NCI-H1092 (cell line): ENCODE data around the gene CD52.
"Not testable (repeated sequence)": the region's sequence is repeated elsewhere in the genome, so short reads cannot be mapped to it uniquely, and the experiment has no call there.

Experiments
- DNase-seq: peaks from one replicate; lab custom pipeline; 2025; lab: John Stamatoyannopoulos, UW

The CD52 gene

GRCh38 chr1:26284597-26285347 is 33.0 kb upstream of the CD52 start:
- no peak for DNase-seq

- no peak for DNase-seq
Measured at GRCh38 chr1:26285366-26286063, 32.2 kb upstream of the CD52 start.

DNA sequence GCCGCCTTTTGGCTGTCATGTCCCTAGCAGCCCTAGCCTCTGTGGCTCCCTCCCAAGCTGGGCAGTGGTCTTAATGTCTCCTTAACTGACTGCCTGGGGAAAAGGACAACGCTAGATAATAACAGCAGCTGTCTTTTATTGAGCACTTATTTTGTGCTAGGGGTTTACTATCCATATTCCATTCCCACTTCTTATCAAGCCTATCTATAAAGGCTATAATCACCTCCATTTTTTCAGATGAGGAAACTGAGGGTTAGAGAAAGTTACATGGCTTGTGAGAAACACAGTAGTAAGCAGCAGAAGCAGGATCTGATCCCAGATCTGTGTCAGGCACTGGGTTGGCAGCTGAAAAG is 31.7 kb upstream of the CD52 start:
- no peak for DNase-seq

GRCh38 chr1:26287033-26287711 is 30.6 kb upstream of the CD52 start:
- DNase-seq: no peak

GRCh38 chr1:26287811-26288210 is 29.9 kb upstream of the CD52 start:
- no peak for DNase-seq

DNA sequence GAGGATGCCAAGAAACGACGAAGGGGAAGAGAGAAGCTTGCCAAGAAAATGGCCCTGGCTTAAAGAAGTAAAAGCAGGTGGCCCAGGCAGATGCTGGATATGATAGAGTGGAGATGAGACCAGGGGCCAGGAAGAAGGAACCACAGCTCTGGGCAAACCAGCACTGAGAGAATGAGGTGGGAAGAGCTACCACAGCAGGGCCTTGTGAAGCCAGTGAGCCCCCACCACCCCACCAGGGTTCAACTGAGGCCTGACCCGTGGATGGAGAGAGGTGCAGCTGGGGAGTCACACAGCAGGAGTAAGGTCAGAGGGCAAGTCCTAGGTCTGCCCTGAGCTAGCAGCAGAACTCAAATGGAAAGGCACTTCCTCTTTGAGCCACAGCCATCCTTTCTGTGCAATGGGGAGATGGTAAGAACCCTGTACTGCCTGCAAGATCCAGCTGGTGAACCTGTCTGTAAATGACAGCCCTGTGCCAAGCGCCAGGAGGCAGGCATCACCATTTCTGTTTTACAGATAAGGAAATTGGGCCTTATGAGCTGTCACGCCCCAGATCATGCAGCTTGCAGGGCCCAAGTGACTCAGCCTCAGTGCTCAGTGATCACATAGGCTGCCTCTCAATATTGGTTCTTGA is 29.3 kb upstream of the CD52 start:
- DNase-seq: no peak

DNA sequence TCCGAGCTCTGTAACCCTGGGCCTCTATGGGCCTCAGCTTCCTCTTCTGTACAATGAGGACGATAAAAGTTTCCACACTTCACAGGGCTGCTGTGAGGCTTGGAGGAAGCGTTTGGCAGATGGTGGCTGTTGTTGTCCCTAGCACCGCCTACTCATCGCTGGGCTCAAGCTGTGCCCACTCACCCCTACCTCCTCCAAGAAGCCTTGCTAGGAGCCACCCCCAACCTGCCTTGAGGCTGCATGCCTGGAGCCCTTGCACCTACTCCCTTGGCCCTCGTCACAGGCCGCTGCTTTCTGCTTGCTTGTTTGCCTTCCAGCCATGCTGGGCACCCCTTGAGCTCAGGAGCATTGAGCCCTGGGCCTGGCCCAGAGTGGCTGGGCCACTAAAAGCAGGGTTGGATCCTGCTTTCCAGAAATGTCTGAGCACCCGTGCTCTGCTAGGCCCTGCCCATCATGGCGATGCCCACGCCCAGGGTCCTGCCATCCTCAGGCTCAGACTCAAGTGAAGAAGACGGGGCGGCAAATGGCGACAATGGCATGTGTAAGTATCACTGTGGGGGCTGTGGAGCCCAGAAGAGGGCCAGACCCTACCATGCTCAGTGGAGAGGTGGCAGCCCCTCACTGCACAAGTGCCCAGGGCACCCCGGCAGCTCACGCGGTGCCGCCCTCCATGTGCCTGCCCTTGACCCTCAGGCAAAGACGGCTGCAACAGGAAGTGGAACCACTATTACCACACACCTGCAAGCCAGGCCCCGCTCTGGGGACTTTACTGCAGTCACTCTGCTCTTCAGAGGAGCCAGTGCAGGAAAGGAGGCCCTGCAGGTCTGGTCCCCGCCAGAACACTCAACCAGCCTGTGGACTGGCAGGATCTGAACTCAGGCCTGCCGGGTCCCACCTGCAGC is 28.3 kb upstream of the CD52 start:
- no peak for DNase-seq

DNA sequence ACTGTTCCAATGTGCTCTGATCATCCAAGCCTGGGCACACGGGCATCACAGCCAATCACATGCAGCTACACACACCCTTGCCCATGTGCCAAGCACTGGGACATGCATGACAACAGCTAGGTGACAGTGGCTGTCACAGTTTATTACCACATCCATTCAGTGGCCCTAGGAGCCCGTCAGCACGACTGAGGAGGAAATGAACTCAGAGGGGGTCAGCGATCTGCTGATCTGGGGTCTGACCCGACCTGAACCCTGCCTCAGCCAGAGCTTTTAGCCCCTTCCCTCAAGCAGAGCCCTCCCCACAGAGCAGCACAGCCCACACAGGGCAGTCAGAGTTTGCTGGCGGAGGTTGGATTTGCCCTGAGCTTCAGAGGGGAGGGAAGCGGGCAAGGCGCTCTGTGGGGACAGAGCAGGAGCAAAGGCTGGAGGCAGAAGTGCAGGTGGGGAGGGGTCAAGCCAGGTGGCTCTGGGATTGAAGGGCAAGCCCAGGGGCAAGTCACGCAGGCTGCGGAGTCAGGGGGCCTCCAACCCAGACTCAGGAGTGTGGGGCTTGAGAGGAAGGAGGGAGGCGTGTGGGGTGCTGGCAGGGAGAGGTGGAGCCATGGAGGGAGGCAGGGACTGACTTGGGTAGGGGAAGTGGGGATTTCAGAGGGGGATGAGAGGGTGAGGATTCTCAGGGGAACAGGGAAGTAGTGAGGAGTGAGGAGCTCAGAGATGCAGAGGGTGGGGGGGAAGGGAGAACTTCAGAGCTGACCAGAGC is 27.5 kb upstream of the CD52 start:
- DNase-seq: no peak

DNA sequence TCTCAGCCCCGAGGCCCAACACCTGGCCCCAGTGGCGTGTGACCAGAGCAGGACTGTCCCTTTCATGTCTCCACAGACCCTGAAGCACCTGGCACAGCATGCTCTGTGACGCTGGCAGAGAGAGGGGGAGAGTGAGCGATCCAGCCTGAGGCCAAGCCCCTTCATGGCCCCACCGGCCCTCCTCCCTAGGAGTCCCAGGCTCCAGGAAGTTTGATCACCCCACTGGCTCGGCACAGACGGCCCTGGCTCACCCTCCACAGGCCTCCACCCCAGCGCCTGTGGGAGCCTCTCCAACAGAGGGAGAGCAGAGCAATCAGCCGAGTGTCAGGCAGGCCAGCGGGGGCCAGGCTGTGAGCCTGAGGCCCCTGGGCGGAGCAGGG is 26.9 kb upstream of the CD52 start:
- no peak for DNase-seq

GRCh38 chr1:26291433-26291832 is 26.3 kb upstream of the CD52 start:
- DNase-seq: no peak

- no peak for DNase-seq
Measured at GRCh38 chr1:26291939-26292338, 25.8 kb upstream of the CD52 start.

GRCh38 chr1:26292735-26293134 is 25.0 kb upstream of the CD52 start:
- not testable (repeated sequence) for DNase-seq

GRCh38 chr1:26293911-26294463 is 23.8 kb upstream of the CD52 start:
- no peak for DNase-seq

- DNase-seq: no peak
Measured at GRCh38 chr1:26295194-26296138, 22.3 kb upstream of the CD52 start.

GRCh38 chr1:26296340-26297056 is 21.3 kb upstream of the CD52 start:
- no peak for DNase-seq

GRCh38 chr1:26297057-26297790 is 20.5 kb upstream of the CD52 start:
- DNase-seq: no peak

- no peak for DNase-seq
Measured at GRCh38 chr1:26297791-26298124, 20.0 kb upstream of the CD52 start.

DNA sequence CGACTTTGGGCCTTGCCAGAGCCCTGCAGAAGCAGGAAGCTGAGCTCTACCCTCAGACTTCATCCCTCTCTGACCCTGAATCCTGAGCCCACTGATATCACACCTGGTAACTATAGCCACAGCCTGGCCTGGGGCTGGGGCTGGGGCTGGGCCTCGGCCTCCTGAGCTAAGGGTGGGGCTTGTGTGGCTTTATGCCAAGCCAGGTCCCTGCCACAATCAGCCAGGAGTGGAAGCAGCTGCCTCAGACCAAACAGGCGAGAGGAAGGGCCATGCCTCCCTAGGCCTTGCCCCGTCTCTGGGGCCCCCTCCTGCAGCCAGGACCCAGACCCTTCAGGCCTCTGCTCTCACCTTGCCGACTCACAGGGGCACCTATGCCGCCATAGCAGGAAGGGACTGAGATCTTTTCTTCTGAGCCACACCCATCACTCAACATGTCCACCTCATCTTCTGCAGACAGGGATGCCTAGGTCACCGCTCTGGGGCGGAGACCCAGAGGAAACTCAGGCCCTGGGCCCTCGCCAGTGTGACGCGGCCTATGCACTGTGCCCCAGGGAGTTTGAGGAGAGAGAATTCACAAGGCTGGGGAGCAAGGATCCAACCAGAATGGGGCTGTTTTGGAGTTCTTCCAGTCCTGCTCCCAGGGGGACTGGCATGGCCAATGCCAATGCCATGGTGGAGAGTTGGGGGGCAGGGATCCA is 17.0 kb upstream of the CD52 start:
- no peak for DNase-seq
